ENCODE results near the gene RAI1. TPM values are rescaled to one million over a fixed set of nuclear protein-coding genes. Genes with fewer than 3 reads are reported as not detected.

RAI1 gene
- total and polyA plus RNA-seq, 2 of the 13 experiments (the other 11 are each of a cell fraction or from before 2014, with no cell fraction given) = 3.4 to 5.2 TPM

- in situ Hi-C loops (cut with HindIII; ENCODE audit: extremely low pct_ligation_motif_present, low pct_unique_long_range_greater_than_20kb) (no loop called here), intact Hi-C loops (cut with micrococcal nuclease; ENCODE audit: unreplicated experiment) (no loop called here)
- no peaks in the 10 kb centered on the region for H3K36me3 ChIP-seq (replicated peaks in 1 of 2; ENCODE audit: control insufficient read depth in 1 of 2, insufficient read depth in 2 of 2, low read length in 2 of 2)
- peaks cover 48% of the 10 kb centered on the region for H3K4me1 ChIP-seq (ENCODE audit: insufficient read depth, low read length)
- peak overlapping the region; percentile 40 for H3K4me2 ChIP-seq (ENCODE audit: low read depth, low read length)
- H3K9me3 ChIP-seq (ENCODE audit: low read length) = no peaks in the 10 kb centered on the region
- ChIA-PET POLR2A (interaction anchor here (1.3 to 6.4 kb wide), 4 partner anchors 9 to 22 kb away, joined by 4 to 51 read pairs (median 10); partner anchors contain the start of gene SREBF1), CTCF (ENCODE audit: low intra/inter-chr PET ratio, low total read pairs) (interaction anchor here (0.8 kb wide), 1 partner anchor 37 kb away, joined by 3 read pairs; no protein-coding TSS in a partner anchor)
- H3K79me2 ChIP-seq (ENCODE audit: insufficient read depth, low read length) = no peaks in the 10 kb centered on the region
- H4K20me1 ChIP-seq (ENCODE audit: insufficient read depth, low read length) = no peaks in the 10 kb centered on the region
- H3K4me3 ChIP-seq (replicated peaks in 1 of 3; ENCODE audit: insufficient read depth in 1 of 3, low read depth in 2 of 3, low read length in 3 of 3) = no peak overlapping the region
- ATAC-seq (peak; percentile 78), FAIRE-seq (peak; percentile 69), DNase-seq (ENCODE audit: low spot score) (peak; percentile 66)
- H2AFZ ChIP-seq (ENCODE audit: low read length) = no peak overlapping the region
- H3K27ac ChIP-seq (ENCODE audit: extremely low read length, insufficient read depth, low read length) = peak overlapping the region; percentile 31
- whole genome bisulfite sequencing (ENCODE audit: low lambda C conversion rate) = 22% methylated on average over 4 of the region's 5 CpGs
- H3K9ac ChIP-seq (ENCODE audit: insufficient read depth, low read depth, low read length) = peak overlapping the region; percentile 49; the same call in 1 of the 2 replicates
- no TSS peak for BruUV-seq (replicated peaks)
- no peaks in the 10 kb centered on the region for H3K27me3 ChIP-seq (ENCODE audit: control insufficient read depth in 1 of 2, insufficient read depth in 2 of 2, low read length in 2 of 2)
- TF ChIP-seq, protein P1, sequence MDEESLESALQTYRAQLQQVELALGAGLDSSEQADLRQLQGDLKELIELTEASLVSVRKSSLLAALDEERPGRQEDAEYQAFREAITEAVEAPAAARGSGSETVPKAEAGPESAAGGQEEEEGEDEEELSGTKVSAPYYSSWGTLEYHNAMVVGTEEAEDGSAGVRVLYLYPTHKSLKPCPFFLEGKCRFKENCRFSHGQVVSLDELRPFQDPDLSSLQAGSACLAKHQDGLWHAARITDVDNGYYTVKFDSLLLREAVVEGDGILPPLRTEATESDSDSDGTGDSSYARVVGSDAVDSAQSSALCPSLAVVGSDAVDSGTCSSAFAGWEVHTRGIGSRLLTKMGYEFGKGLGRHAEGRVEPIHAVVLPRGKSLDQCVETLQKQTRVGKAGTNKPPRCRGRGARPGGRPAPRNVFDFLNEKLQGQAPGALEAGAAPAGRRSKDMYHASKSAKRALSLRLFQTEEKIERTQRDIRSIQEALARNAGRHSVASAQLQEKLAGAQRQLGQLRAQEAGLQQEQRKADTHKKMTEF (CRISPR knock-in tag; IDR thresholded peaks at IDR 0.05) = peak; percentile 33; the same call in 1 of the 2 replicates
- no peak for TF ChIP-seq SOX6 (IDR thresholded peaks at IDR 0.05)
- TF ChIP-seq SOX6 (CRISPR knock-in tag; IDR thresholded peaks at IDR 0.05) = 0 out of 2 replicates have a peak, but pooled peaks have one; percentile 37
- peak; percentile 38; the same call in 1 of the 2 replicates for TF ChIP-seq THRA (CRISPR knock-in tag; IDR thresholded peaks at IDR 0.05; ENCODE audit: borderline replicate concordance)
- 0 out of 2 replicates have a peak, but pooled peaks have one; percentile 29 for TF ChIP-seq UBTF (CRISPR knock-in tag; IDR thresholded peaks at IDR 0.05)
- TF ChIP-seq SALL1 (CRISPR knock-in tag; IDR thresholded peaks at IDR 0.05) = peak; percentile 54
- peak; percentile 77 for TF ChIP-seq SAP130 (CRISPR knock-in tag; IDR thresholded peaks at IDR 0.05; ENCODE audit: low read depth)
- TF ChIP-seq, protein P2, sequence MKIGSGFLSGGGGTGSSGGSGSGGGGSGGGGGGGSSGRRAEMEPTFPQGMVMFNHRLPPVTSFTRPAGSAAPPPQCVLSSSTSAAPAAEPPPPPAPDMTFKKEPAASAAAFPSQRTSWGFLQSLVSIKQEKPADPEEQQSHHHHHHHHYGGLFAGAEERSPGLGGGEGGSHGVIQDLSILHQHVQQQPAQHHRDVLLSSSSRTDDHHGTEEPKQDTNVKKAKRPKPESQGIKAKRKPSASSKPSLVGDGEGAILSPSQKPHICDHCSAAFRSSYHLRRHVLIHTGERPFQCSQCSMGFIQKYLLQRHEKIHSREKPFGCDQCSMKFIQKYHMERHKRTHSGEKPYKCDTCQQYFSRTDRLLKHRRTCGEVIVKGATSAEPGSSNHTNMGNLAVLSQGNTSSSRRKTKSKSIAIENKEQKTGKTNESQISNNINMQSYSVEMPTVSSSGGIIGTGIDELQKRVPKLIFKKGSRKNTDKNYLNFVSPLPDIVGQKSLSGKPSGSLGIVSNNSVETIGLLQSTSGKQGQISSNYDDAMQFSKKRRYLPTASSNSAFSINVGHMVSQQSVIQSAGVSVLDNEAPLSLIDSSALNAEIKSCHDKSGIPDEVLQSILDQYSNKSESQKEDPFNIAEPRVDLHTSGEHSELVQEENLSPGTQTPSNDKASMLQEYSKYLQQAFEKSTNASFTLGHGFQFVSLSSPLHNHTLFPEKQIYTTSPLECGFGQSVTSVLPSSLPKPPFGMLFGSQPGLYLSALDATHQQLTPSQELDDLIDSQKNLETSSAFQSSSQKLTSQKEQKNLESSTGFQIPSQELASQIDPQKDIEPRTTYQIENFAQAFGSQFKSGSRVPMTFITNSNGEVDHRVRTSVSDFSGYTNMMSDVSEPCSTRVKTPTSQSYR (CRISPR knock-in tag; IDR thresholded peaks at IDR 0.05; ENCODE audit: borderline replicate concordance) = peak; percentile 57; the same call in 1 of the 2 replicates
- no peak for TF ChIP-seq FOXA1 (IDR thresholded peaks at IDR 0.05)
- TF ChIP-seq FOXA1 (CRISPR knock-in tag; IDR thresholded peaks at IDR 0.05) = peak; percentile 81
- TF ChIP-seq DMAP1 (CRISPR knock-in tag; IDR thresholded peaks at IDR 0.05) = peak; percentile 55; the same call in 1 of the 2 replicates
- TF ChIP-seq ELF1 (CRISPR knock-in tag; IDR thresholded peaks at IDR 0.05) = no peak
Measured at GRCh38 chr17:17849147-17849820, 168.0 kb downstream of the RAI1 start.

Data from HepG2 (cell line).